Uterus (tissue), 4 donors: ENCODE measurements around the gene RAD9A. TPM values are rescaled to one million over a fixed set of nuclear protein-coding genes. Genes with fewer than 3 reads are reported as not detected.

Experiments used
- DNase-seq, 2 donors: peaks; one replicate each; pipeline ENCODE4 v3.0.0-alpha.2; 2019 to 2020
- H3K27ac ChIP-seq, 2 donors: fragments of 200-600 bp; sonication (generic); 1 replicate in 1 of 2; 2 replicates in 1 of 2; pipeline ENCODE4 v1.5.1; 2016 to 2018
- H3K27me3 ChIP-seq, 2 donors: fragments of 200-600 bp; sonication (generic); one replicate each; pipeline ENCODE4 v1.5.1; 2018 to 2019; ENCODE audit warnings: control low read depth in 1 of 2
- H3K36me3 ChIP-seq, 2 donors: fragments of 200-600 bp; sonication (generic); one replicate each; pipeline ENCODE4 v1.5.1; 2019; ENCODE audit warnings: control low read depth in 1 of 2
- H3K4me1 ChIP-seq, 2 donors: fragments of 200-600 bp; sonication (generic); one replicate each; pipeline ENCODE4 v1.5.1; 2018 to 2019; ENCODE audit warnings: control low read depth in 1 of 2
- H3K4me3 ChIP-seq, 2 donors: fragments of 200-600 bp; sonication (generic); 1 replicate in 1 of 2; 2 replicates in 1 of 2; pipeline ENCODE4 v1.5.1; 2018 to 2019; ENCODE audit warnings: mild to moderate bottlenecking in 1 of 2
- H3K9me3 ChIP-seq, 2 donors: fragments of 200-600 bp; sonication (generic); one replicate each; pipeline ENCODE4 v1.5.1; 2019; ENCODE audit warnings: control low read depth in 1 of 2
- POLR2A ChIP-seq, 2 donors: fragments of 450-650 bp; IDR thresholded peaks; one replicate each; pipeline ENCODE4 v1.6.1; 2016; ENCODE audit warnings: antibody characterized with exemption in 2 of 2, mild to moderate bottlenecking in 1 of 2, moderate library complexity in 1 of 2
- intact Hi-C: fragments of 100-400 bp; cut with DNase I; formaldehyde crosslinking; loops from one replicate; pipeline ENCODE4 v1.15.1; 2023; ENCODE audit warnings: low total_unique reads
- total RNA-seq, 4 donors: library from RNA; depleted of rRNA in 3 of 4; stranded (reverse); fragments of >200 nt in 3 of 4; gene quantifications; one replicate each; pipeline versions ENCODE4 v1.1.0 to v1.2.4, GENCODE V29; 2014 to 2023
- TF ChIP-seq, protein P1 (sequence below), 4 experiments: fragments of 200-600 bp in 2 of 4; fragments of 450-650 bp in 2 of 4; sonication (generic) in 2 of 4; IDR thresholded peaks; one replicate each; pipeline ENCODE4 v1.5.1; 2016 to 2019; ENCODE audit warnings: antibody characterized with exemption in 4 of 4, mild to moderate bottlenecking in 2 of 4, moderate library complexity in 1 of 4
- donor health status: DM: yes; HTN: yes; CAD: no.

RAD9A gene
- total RNA-seq, 4 donors from 2014 or later = 2.6 to 37.3 (median 11.6) TPM

- H3K27ac ChIP-seq = peak overlapping the region; percentile 97 to 99
- peaks cover 31 to 42% of the 10 kb centered on the region in 2 donors for H3K4me1 ChIP-seq
- no peaks in the 10 kb centered on the region for H3K9me3 ChIP-seq
- DNase-seq = peak in 1 of 2 donors; percentile 45
- H3K36me3 ChIP-seq = no peaks in the 10 kb centered on the region
- H3K27me3 ChIP-seq = no peaks in the 10 kb centered on the region
- no peak overlapping the region for H3K4me3 ChIP-seq
- TF ChIP-seq, protein P1, sequence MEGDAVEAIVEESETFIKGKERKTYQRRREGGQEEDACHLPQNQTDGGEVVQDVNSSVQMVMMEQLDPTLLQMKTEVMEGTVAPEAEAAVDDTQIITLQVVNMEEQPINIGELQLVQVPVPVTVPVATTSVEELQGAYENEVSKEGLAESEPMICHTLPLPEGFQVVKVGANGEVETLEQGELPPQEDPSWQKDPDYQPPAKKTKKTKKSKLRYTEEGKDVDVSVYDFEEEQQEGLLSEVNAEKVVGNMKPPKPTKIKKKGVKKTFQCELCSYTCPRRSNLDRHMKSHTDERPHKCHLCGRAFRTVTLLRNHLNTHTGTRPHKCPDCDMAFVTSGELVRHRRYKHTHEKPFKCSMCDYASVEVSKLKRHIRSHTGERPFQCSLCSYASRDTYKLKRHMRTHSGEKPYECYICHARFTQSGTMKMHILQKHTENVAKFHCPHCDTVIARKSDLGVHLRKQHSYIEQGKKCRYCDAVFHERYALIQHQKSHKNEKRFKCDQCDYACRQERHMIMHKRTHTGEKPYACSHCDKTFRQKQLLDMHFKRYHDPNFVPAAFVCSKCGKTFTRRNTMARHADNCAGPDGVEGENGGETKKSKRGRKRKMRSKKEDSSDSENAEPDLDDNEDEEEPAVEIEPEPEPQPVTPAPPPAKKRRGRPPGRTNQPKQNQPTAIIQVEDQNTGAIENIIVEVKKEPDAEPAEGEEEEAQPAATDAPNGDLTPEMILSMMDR (IDR thresholded peaks at IDR 0.05) = no peak
- TF ChIP-seq POLR2A (IDR thresholded peaks at IDR 0.05) = no peak
- intact Hi-C loops = no loop called here
Measured at GRCh38 chr11:67355023-67355793, 36.6 kb upstream of the RAD9A start.

GRCh38 chr11:67355794-67356386 lies 35.9 kb upstream of the RAD9A start:
- peaks cover 31 to 42% of the 10 kb centered on the region in 2 donors for H3K4me1 ChIP-seq
- no peaks in the 10 kb centered on the region for H3K27me3 ChIP-seq
- H3K9me3 ChIP-seq = no peaks in the 10 kb centered on the region
- peak overlapping the region; percentile 97 to 99 for H3K27ac ChIP-seq
- intact Hi-C loops = loop anchor here (2.0 kb wide), 1 partner anchor 27 kb away; no protein-coding TSS in a partner anchor
- no peak overlapping the region for H3K4me3 ChIP-seq
- DNase-seq = no peak
- TF ChIP-seq POLR2A (IDR thresholded peaks at IDR 0.05) = no peak
- TF ChIP-seq, protein P1 (IDR thresholded peaks at IDR 0.05) = no peak
- no peaks in the 10 kb centered on the region for H3K36me3 ChIP-seq

DNA sequence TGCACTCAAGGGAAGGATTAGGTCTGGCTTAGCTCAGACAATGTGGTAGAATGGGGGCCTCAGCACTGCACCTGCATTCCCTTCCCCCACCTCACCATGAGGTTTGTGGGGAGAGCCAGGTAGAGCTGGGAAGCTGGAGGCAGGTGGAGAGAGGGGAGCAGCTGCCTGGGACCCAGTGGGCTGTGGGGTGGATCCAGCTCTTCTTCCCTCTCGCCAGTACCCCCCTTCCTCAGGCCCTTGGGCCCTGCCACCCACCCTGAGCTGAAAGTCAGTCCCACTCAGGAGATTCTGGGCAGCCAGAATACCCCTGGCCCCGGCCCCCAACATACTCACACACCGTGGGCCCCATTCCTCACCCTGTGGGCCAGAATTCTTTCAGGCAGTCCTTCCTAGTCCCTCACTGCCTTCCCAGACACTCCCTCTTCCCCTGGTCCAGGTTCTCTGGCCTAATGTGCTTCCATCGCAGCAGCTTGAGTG lies 35.4 kb upstream of the RAD9A start:
- peaks cover 30 to 42% of the 10 kb centered on the region in 2 donors for H3K4me1 ChIP-seq
- no peak for DNase-seq
- H3K27me3 ChIP-seq = no peaks in the 10 kb centered on the region
- H3K36me3 ChIP-seq = no peaks in the 10 kb centered on the region
- TF ChIP-seq POLR2A (IDR thresholded peaks at IDR 0.05) = no peak
- TF ChIP-seq, protein P1 (IDR thresholded peaks at IDR 0.05) = no peak
- no peaks in the 10 kb centered on the region for H3K9me3 ChIP-seq
- intact Hi-C loops = loop anchor here (2.0 kb wide), 1 partner anchor 26 kb away; no protein-coding TSS in a partner anchor
- H3K27ac ChIP-seq = peak overlapping the region; percentile 97 to 99
- no peak overlapping the region for H3K4me3 ChIP-seq

- H3K4me3 ChIP-seq = no peak overlapping the region
- no peaks in the 10 kb centered on the region for H3K27me3 ChIP-seq
- intact Hi-C loops = loop anchor here (2.0 kb wide), 1 partner anchor 26 kb away; no protein-coding TSS in a partner anchor
- TF ChIP-seq, protein P1 (IDR thresholded peaks at IDR 0.05) = peak; percentile 90 to 97 (median 94)
- TF ChIP-seq POLR2A (IDR thresholded peaks at IDR 0.05) = no peak
- H3K9me3 ChIP-seq = no peaks in the 10 kb centered on the region
- peaks cover 24 to 37% of the 10 kb centered on the region in 2 donors for H3K4me1 ChIP-seq
- H3K27ac ChIP-seq = peak overlapping the region; percentile 97 to 99
- no peaks in the 10 kb centered on the region for H3K36me3 ChIP-seq
- peak; percentile 71 to 74 for DNase-seq
Measured at GRCh38 chr11:67356864-67357561, 34.8 kb upstream of the RAD9A start.
